H1 (cell line): Measurements from ENCODE around the gene DNAJC5G. TPM values are rescaled to one million over a fixed set of nuclear protein-coding genes. Genes with fewer than 3 reads are reported as not detected.

Experiments
- EGR1 ChIP-seq: IDR thresholded peaks from 2 replicates; pipeline ENCODE4 v1.6.1; 2011; ENCODE audit warnings: low read depth, low read length, borderline replicate concordance
- SUZ12 ChIP-seq: fragments of 200-600 bp; sonication (generic); IDR thresholded peaks from 2 replicates; pipeline ENCODE4 v1.6.1; 2012; ENCODE audit warnings: mild to moderate bottlenecking, inconsistent platforms, low read length, moderate library complexity, mixed read lengths
- polyA plus RNA-seq, 7 experiments: library from polyadenylated mRNA; depleted of rRNA in 3 of 7; stranded (reverse) in 5 of 7; unstranded in 2 of 7; fragments of >200 nt in 5 of 7; fragments of 200-250 nt in 2 of 7; gene quantifications; 1 replicate in 5 of 7; 2 replicates in 1 of 7; 4 replicates in 1 of 7; pipeline versions ENCODE4 v1.2.1 to v1.2.3, GENCODE V29; 2011 to 2013; ENCODE audit warnings: missing spikeins in 2 of 7, mixed read lengths in 2 of 7
- total RNA-seq: library from RNA; stranded (reverse); fragmentation: NEBNext Ultra II Directional; extraction: Animal tissue kit (Norgen Biotek cat#: 25700); gene quantifications from 2 replicates; pipeline ENCODE4 v1.2.1, GENCODE V29; 2021
- TF ChIP-seq, protein P1 (sequence below): fragments of 300-600 bp; sonication (generic); IDR thresholded peaks from 2 replicates; pipeline ENCODE4 v1.7.1; 2012; ENCODE audit warnings: low read length, moderate library complexity, mild to moderate bottlenecking, inconsistent platforms; ENCODE audit not compliant: insufficient replicate concordance

Gene DNAJC5G
- total and polyA plus RNA-seq, 2 of the 8 experiments (the other 6 are each of a cell fraction or from before 2014, with no cell fraction given) = 0.83 to 1.4 TPM

DNA sequence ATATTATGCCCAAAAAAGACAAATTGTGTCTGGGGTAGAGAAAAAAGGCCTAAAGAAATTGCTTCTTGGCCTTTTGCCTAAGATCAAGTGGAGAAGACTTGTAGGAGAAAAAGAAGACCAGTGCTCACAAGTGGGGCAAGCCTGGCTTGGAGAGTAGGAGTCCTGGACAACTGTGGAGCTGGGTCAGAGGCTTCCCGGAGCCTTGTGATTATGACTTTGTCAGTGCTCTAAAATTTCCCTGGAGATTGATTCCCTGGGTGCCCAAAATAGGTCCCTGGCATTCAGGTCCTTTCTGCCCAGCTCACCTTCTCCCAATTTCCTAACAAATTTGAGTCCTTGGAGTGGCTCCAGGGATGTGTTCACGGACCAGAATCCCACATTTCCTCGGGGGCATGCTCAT lies 6.2 kb downstream of the DNAJC5G start (continued):
- TF ChIP-seq, protein P1, sequence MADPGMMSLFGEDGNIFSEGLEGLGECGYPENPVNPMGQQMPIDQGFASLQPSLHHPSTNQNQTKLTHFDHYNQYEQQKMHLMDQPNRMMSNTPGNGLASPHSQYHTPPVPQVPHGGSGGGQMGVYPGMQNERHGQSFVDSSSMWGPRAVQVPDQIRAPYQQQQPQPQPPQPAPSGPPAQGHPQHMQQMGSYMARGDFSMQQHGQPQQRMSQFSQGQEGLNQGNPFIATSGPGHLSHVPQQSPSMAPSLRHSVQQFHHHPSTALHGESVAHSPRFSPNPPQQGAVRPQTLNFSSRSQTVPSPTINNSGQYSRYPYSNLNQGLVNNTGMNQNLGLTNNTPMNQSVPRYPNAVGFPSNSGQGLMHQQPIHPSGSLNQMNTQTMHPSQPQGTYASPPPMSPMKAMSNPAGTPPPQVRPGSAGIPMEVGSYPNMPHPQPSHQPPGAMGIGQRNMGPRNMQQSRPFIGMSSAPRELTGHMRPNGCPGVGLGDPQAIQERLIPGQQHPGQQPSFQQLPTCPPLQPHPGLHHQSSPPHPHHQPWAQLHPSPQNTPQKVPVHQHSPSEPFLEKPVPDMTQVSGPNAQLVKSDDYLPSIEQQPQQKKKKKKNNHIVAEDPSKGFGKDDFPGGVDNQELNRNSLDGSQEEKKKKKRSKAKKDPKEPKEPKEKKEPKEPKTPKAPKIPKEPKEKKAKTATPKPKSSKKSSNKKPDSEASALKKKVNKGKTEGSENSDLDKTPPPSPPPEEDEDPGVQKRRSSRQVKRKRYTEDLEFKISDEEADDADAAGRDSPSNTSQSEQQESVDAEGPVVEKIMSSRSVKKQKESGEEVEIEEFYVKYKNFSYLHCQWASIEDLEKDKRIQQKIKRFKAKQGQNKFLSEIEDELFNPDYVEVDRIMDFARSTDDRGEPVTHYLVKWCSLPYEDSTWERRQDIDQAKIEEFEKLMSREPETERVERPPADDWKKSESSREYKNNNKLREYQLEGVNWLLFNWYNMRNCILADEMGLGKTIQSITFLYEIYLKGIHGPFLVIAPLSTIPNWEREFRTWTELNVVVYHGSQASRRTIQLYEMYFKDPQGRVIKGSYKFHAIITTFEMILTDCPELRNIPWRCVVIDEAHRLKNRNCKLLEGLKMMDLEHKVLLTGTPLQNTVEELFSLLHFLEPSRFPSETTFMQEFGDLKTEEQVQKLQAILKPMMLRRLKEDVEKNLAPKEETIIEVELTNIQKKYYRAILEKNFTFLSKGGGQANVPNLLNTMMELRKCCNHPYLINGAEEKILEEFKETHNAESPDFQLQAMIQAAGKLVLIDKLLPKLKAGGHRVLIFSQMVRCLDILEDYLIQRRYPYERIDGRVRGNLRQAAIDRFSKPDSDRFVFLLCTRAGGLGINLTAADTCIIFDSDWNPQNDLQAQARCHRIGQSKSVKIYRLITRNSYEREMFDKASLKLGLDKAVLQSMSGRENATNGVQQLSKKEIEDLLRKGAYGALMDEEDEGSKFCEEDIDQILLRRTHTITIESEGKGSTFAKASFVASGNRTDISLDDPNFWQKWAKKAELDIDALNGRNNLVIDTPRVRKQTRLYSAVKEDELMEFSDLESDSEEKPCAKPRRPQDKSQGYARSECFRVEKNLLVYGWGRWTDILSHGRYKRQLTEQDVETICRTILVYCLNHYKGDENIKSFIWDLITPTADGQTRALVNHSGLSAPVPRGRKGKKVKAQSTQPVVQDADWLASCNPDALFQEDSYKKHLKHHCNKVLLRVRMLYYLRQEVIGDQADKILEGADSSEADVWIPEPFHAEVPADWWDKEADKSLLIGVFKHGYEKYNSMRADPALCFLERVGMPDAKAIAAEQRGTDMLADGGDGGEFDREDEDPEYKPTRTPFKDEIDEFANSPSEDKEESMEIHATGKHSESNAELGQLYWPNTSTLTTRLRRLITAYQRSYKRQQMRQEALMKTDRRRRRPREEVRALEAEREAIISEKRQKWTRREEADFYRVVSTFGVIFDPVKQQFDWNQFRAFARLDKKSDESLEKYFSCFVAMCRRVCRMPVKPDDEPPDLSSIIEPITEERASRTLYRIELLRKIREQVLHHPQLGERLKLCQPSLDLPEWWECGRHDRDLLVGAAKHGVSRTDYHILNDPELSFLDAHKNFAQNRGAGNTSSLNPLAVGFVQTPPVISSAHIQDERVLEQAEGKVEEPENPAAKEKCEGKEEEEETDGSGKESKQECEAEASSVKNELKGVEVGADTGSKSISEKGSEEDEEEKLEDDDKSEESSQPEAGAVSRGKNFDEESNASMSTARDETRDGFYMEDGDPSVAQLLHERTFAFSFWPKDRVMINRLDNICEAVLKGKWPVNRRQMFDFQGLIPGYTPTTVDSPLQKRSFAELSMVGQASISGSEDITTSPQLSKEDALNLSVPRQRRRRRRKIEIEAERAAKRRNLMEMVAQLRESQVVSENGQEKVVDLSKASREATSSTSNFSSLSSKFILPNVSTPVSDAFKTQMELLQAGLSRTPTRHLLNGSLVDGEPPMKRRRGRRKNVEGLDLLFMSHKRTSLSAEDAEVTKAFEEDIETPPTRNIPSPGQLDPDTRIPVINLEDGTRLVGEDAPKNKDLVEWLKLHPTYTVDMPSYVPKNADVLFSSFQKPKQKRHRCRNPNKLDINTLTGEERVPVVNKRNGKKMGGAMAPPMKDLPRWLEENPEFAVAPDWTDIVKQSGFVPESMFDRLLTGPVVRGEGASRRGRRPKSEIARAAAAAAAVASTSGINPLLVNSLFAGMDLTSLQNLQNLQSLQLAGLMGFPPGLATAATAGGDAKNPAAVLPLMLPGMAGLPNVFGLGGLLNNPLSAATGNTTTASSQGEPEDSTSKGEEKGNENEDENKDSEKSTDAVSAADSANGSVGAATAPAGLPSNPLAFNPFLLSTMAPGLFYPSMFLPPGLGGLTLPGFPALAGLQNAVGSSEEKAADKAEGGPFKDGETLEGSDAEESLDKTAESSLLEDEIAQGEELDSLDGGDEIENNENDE = no peak
- TF ChIP-seq EGR1 (no peak), SUZ12 (no peak)
